HG03354 (cell line): ENCODE data around the gene PTH1R.

Experiments used
- ATAC-seq: cut with Tn5 transposase; IDR thresholded peaks from one replicate; pipeline ENCODE4 v1.9.1; 2021; ENCODE audit warnings: mild to moderate bottlenecking; ENCODE audit not compliant: unreplicated experiment, poor library complexity, severe bottlenecking

The PTH1R gene

DNA sequence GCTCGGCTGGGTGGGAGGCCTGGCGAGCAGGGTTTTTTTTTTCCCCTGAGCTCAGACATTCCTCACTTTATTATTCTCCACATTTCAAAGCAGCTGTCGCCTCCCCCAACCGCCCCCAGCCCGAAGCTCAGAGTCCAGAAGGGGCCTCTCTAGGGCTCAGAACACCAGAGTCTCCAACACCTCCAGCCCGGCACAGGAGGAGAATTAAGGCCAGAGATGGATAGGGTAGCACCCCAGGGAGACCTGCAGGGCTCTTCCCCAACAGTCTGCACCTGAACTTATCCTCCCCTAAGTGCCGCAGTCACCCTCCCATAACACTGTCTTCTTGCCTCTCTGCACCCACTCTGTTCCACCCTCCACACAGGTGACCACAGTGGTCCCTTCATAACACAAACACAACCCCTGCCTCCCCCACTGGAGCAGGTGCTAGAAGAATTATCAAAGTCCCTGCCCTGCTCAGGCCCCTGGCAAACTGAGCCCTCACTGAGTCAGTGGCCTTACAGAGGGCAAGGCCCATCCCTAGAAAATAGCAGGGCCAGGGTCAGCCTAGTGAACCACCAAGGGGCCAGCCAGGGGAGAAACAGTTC lies 28.4 kb upstream of the PTH1R start:
- no peak for ATAC-seq

DNA sequence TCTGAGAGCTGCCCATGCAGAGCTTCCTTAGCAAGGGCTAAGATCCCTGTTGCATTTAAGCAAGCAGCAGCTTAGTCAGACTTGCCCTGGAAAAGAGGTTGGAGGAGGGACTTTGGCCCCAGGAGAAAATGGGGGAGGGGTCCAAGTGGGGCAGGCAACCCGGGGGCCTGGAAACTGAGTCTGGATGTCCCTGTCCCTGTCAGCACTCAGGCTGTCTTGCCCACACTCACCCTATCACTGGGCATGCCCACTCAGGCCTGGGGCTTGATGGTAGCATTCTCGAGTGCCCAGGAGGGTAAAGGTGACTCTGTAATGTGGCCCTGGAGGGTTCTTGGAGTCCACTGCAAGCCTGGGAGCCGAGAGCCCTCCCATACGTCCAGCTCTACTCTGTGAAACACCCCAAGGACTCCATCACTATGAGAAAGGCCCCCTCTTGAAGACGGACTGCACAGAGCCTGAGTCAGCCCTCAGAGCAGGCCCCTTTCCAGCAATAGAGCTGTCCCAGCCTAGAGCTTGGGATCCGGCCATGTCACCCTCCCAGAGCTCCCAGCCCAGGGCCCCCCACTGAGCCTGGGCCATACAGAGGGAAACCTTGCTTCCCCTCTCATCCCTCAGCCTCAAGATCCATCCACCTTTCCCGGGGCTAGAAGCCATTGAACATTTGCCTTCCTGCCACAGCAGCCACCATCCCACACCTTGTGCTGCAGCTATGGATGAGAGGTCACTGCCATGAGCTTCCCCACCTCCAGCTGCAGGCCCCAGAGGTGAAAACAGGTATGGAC lies 27.6 kb upstream of the PTH1R start:
- no peak for ATAC-seq

DNA sequence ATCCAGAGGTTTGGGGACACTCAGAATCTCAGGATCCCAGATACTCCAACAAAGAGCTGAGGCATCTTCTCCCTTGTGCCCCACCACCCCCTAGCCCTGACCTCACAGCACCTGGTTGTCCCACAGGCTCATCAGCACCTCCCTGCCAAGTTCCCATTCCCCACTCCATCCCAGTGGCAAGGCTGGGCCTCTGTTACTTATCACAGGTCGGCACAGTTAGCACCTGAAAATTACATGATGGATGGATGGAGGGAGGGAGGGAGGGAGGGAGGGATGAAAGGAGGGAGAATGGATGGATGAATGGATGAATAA lies 27.1 kb upstream of the PTH1R start:
- no peak for ATAC-seq

DNA sequence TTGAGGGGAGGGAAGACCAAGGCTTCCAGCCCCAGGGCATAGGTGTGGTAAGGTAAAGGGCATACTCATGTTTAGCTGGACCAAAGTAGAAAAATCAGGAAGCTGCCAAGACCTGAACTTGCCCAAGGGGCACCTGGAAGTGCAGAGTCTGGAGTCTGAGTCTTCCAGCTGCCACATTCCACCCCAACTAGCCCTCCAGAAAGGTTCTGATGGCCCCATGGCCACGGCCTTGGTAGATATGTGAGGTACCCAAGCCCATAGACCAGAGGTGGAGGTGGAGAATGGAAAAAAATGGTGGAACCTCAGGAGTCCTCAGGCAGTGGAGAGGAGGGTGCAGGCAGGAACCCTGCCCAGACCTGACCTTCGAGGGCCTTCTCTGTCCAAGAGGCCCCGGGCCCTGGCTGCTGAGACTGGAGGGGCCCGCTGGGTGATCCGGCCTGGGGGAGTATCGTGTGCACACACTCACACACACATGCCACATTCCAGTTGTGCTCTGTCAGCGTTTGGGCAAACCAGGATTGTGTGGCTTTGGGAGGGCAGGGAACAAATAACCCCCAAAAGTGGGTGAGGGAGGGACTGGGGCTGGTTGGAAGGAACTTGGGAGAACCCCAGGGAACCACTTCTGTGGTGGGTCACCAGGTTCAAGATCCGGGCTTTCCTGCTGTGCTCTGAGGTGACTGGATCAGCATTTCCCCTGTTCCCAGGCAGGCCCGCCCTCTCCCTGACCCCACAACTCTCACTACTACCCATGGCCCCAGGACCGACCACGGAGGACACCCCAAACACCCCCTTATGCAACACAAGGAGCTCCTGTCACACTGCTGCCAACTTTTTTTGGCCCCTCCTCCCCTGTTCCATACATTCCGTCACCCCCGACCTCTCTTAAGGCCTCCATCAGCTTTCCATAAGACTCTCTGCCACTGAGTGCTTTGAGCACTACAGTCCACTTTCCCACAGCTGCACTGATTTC lies 25.9 kb upstream of the PTH1R start:
- ATAC-seq: no peak

DNA sequence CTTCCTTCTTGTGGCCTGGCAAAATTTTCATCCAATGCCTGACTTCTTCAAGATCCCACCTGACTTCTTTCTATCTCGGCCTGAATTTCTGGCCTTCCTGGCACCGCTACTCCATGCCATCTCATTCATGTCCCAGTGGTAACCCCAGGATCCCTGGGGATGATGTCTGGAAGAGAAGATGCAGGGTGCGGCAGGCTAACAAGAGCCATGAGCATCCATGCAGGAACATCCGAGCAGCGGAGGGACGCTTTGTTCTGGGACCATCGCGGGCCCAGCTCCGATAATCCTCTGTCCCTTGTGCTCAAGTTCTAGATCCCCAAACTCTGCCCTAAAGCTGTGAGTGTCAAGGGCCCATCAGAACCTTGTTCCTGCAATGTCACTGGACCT lies 25.2 kb upstream of the PTH1R start:
- no peak for ATAC-seq

DNA sequence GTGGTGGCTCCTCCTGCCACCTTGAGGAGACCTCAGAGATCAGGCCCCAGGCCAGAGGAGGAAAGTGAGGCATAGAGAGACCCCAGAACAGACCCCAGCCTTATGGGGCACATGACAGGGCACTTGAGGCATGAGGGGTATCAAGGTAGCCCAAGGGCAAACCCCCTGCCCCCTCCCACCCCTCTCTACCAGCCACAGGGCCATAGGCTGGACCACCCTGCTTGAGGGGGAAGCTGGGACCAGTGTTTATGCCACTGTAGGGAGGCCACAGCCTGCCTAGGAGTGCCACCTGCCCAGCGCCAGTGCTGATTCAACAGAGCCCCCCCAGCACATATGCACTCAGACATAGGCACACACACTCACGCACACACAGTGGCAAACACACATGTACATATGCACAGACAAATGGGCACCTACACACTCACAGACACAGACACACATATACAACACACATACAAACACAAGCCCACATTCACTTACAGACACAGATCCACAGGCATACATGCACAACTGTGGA lies 24.6 kb upstream of the PTH1R start:
- no peak for ATAC-seq

DNA sequence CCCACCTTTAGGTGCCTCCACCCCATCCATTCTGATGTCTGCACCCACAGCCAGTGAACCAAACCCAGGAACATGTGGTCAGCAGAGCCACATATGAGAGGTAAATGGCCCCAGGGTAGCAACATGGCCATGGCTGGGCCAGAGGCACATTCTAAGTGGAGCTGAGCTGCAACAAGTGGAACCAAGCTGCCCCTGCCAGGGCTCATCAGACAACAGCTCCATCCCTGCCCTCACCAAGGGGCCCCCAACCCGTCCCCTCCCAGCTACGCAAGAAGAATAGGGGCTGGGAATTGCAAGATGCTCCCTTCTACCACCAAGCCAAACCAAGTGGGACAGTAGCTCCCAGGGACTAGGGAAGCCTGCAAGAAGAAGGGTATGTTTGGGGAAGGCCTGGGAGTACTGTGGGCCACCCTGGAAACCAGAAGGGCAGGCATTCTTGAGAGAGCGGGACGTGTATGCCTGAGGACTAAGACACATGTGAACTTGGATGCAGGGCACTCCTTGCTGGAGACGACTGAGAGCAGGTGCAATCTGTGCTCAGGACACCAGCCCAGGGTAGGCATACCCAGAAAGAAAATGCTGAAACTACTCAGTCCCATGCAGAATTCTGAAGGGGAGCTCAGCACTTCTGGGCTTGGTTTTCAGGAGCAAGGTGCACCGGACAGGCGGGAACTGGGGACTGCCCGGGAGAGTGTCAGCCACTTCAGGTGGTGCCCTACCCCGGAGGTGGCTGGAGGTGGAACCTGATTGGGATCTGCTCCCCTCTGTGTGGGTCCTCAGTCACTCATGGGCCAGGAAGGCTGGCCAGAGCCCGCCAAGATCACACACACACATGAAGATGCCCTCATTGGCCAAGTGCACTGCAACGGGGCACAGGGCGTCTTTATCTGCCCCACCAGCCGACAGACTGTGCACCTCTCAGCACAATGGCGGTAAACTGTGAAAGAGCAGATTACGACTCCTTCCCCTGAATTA lies 23.8 kb upstream of the PTH1R start:
- ATAC-seq: no peak

DNA sequence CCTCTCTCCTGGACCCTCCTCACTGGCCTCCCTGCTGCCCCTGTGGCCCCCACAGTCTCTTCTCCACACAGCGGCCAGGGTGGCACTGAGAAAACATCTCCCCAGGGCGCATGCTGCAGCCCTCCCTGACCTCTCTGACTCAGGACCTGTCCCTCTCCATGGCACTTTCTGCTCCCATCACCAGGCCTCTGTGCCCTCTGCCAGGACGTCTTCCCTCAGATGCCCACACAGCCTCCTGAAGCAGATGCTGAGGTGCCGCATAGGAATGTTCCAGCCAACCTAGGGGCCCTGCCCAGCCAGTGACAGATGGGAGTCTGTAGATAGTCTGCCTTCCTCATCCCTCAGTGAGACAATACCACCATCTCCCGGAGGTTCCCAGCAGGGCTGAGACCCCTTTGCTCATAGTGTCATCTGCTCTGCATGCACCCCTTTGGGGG lies 22.9 kb upstream of the PTH1R start:
- no peak for ATAC-seq

DNA sequence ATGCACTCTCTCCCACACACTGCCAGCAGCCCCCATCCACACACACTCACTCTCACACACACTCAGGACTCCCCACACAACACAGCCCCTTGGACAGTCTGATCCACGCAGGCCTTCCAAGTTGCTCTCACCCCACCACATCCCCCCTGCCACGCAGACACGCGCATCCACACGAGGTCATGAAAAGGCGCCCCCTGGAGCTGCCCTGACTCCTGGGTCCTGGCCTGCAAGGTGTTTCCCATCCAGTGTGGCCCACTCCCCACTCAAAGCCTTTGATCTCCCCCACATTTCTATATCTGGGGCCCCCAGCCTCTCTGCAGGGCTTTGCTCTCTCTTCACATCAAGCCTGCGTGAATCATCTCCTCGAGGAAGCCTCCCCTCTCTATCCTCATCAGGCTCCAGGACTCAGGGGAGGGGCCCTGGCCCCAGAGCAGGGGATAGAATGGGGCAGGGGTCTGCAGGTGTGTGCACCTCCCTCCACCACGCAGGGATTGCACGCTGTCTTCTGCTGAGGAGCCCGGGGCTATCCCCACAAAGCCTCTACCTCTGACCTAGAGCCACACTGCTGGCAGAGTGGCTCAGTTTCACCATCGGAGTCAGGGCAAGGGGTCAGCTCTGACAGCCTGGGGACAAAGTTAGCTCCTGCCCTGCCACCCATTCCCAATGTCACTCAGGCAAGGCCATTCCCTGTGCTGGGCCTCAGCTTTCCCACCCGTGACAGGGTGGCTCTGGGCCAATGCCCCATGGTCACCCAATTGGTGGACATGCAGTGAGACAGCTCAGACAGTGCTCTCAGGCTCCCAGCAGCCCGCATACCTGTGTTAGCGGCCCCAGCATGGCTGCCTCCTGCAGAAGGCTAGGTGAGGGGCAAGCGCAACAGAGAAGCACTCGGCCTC lies 20.7 kb upstream of the PTH1R start:
- ATAC-seq: no peak

DNA sequence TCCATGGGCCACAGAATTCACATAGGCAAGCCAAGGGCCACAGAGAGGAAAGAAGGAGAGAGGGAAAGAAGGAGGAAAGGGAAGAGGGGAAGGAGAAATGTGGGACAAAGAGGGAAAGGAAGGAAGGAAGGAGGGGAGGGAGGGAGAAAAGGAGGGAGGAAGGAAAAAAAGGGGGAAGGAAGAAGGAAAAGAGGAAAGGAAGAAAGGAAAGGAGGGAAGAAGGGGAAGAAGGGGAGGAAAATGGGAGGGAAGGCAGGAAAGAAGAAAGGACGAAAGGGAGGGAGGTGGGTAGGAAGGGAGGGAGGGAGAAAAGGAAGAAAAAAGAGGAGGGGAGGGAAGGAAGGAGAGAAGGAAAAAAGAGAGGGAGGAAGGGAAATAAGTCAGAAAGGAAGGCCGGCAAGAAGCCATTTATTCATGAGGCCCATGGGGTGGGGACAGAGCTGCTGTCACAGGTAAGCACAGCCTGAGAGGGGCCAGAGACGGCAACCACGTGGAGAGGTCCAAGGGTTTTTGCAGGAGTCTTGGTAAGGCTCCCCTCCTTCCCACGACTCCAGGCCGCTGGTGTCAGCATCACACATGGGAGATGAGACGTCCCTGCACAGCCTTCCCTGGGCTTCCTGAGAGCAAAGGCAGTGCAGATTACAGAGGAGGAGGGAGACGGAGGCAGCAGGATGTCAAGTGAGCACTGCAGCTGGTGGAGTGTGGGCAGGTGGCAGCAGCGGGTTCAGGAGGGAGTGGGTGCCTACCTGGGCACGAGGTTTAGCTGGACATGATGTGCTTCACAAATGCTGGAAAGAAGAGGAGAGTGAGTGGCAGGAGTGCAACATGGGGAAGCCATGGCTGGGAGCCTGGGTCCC lies 19.8 kb upstream of the PTH1R start:
- no peak for ATAC-seq

DNA sequence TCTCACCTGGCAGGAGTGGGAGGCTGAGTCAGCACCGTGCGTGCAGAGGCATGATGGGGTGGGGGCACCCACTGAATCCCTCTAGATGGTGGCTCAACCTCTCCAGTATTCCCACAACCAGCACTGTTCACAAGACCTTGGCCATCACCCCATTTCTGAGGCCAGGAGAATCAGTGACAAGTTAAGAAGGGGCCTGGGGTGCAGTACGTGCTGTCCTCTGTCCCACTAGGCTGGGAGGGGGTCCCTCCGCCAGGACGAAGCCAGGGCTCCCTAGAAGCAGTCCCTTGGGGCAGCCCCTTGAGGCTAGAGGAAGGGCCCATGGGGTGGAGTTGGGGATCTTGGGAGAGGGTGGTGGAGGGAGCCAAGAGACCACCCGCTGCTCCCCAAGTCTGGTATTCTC lies 19.1 kb upstream of the PTH1R start:
- no peak for ATAC-seq

DNA sequence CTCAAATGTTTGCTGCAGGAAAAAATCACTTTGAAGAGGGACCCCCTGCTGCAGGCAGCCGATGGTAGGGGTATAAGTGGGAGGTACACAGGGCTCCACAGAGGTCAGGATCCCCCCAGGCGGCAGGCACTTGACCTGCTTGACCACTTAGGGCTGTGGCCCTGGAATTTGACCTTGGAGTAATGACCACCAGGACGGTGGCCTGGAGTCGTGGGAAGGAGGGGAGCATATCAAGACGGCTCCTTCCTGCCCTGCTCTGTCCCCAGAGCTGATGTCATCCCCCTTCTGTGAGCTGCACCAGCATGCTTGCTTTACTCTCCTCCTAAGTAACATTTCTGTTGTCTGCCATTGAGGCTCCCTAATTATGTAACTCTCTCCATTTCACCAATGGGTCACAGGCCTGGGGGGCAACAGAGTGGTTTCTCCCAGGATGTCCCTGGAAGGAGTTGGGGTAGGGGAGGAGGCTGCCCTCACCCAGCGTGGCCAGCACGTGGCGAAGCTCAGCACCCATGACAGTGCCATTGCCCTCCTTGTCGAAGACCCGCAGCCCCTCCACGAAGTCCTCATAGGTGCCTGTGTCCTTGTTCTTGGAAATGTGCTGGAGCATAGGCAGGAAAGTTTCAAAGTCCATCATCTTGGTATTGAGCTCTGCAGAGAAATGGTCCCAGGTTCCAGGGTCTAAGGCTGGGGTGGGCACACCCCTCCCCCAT lies 18.4 kb upstream of the PTH1R start:
- ATAC-seq: no peak

DNA sequence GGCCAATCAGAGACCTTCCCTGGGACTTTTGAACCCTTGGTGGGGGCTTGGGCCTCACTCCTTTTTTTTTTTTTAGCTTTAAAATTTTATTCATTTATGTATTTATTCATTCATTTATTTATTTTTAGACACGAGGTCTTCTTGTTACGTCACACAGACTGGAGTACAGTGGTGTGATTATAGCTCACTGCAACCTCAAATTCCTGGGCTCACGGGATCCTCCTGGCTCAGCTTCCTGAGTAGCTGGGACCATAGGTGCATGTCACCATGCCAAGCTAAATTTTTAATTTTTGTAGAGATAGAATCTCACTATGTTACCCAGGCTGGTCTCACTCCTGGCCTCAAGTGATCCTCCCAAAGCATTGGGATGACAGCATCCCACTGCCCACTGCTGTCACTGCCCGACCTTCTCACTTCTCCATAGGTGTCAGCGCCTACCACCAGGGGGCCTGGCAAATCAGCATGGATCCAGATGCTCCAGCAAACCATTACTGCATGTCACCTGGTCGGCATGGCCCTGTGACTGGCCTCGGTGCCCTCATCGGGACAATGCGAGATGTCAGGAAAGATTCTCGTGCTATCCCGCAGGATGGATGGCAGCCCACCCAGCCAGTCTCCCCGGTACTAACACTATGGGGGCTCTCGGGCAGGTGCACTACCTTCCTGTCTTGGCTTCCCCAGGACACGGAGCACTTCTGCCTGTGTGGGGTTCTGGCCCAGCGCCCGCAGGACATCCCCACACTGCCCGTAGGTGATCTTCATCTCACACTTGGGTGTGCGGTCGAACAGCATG lies 17.3 kb upstream of the PTH1R start:
- no peak for ATAC-seq

DNA sequence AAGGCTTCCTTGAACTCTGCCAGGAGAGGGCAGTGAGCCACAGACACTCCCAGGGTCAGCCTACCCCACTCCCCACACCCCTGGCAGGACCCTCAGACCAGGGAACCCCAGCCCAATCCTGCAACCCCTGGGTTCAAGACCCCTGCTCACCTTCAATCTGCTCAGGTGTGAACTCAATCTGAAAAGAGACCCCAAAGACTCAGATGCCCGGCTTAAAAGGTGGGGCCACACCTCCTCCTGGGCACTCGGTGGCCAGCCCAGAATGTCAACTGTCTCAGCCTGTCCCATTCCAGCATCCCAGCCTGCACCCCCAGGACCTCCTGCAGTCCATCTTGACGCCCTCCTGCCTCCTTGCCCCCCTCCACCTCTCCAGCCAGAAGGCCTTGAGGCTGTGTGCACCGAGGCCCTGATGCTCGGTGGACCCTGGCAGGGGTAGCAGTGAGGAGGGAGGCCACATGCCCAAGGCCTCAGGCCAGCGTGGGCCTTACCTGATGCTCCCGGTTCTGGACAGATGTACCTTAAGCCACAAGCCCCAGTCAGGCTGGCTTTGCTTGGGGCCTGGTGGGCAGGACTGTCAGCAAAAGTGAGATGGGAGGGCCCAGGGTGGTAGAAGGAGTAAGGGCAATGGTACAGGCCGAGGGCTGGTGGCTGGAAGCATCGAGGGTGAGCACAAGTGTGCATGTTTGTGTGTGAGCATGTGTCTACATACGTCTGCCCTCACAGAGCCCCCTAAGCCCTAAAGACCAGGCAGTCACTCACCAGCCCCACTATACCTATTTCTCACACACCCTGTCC lies 16.5 kb upstream of the PTH1R start:
- ATAC-seq: no peak

DNA sequence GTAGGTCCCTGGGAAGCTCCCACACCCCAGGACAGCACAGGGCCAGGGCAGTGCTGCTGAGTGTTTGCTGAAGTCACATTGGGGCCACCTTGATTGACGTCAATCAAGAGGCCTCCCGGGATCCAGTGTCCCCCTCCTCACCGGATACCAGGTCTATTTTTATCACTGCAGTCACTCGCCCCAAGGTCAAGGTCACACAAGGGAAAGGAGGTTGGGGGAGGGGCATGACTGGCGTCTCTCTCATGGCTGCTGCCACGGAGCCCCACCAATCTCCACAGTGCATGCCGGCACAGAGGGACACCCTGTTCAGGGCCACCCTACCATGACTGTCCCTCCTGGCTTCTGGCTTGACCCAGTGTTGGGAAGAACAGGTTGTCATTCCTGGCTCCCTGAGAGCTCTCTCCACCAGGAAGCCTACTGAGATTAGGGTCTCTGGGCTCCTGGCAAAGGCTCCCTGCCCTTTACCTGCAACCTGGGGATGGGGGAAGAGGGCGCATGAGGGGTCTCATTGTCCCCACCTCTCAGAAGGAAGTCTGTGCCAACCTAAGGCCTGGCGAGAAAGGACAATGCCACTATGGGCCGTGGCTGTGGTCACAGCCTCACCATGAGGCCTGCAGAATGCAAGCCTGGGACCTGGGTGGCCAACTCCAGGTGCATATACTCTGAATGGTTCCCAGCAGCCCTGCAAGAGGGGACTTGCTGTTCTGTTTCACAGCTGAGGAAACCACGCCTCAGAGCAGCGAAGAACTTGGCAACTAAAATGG lies 15.7 kb upstream of the PTH1R start:
- no peak for ATAC-seq
